CD4-positive, alpha-beta T cell treated with Interleukin-12 subunit alpha and Interleukin-12 subunit beta, for 1 hour (primary cell): ENCODE results near the gene DEFB128.

ENCODE experiments used
- DNase-seq: peaks from one replicate; pipeline ENCODE4 v3.0.0-alpha.2; 2020

DEFB128 gene

GRCh38 chr20:145877-146276 lies 43.6 kb downstream of the DEFB128 start:
- no peak for DNase-seq

- DNase-seq: no peak
These were observed 47.2 kb downstream of the DEFB128 start, which contains the start of gene DEFB126 for GRCh38 chr20:142290-142689. DEFB126 (plus strand) TSS chr20:142590; CDS start chr20:142629, 39 bp downstream.
